SK-N-MC (cell line): ENCODE measurements around the gene CHAC1.

Experiments used
- EZH2 ChIP-seq: fragments of 200-600 bp; sonication (generic); IDR thresholded peaks from one replicate; pipeline ENCODE4 v1.6.1; 2017; ENCODE audit warnings: antibody characterized with exemption
- FOXP2 ChIP-seq: optimal IDR thresholded peaks from 2 replicates; pipeline ENCODE3; 2011; ENCODE audit warnings: mild to moderate bottlenecking, moderate library complexity; ENCODE audit not compliant: insufficient read depth; ENCODE audit errors: extremely low read length, control extremely low read depth
- POLR2AphosphoS5 ChIP-seq: IDR thresholded peaks from 2 replicates; pipeline ENCODE4 v1.6.1; 2012; ENCODE audit warnings: mild to moderate bottlenecking, low read depth, low read length, borderline replicate concordance

- TF ChIP-seq POLR2AphosphoS5 (no peak), EZH2 (no peak), FOXP2 (no peak)
Measured at GRCh38 chr15:40985541-40986330, 32.5 kb downstream of the CHAC1 start.
